ENCODE results near the gene ROPN1B.

DNA sequence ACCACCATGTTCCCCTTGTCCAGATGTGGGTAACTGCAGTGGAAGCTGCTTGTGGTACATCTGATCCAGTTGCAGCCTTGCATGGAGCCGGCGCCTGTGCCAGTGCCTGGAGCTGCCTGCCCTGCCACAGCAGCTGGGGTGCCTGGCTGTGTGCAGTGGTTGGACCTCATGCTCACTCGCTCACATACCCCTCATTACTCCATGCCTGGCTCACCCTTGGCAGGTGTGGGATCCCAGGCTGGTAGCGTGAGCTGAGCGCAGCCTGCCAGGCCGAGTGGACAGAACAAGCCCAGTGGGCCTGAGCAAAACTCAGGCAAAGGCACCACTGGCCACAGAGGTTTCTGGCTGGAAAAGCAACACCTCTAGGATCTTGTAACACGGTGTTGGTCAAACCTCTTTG is 35.7 kb downstream of the ROPN1B start:
- TF ChIP-seq CTCF (conservative IDR thresholded peaks at IDR 0.05 in 1 of 2, IDR thresholded peaks at IDR 0.05 in 1 of 2; ENCODE audit: low read depth in 1 of 2, low read length in 2 of 2) (no peak), EZH2 (IDR thresholded peaks at IDR 0.05; ENCODE audit: low read length, missing control alignments) (no peak)

Measured in fibroblast of lung (primary cell).